Erythroblast (primary cell): ENCODE measurements around the gene SLC38A1.

Experiments used
- GATA1 ChIP-seq: IDR thresholded peaks from 2 replicates; pipeline ENCODE4 v1.6.1; 2011; ENCODE audit warnings: low read depth, mild to moderate bottlenecking, control low read depth, low read length, moderate library complexity
- POLR2A ChIP-seq: IDR thresholded peaks from 2 replicates; pipeline ENCODE4 v1.6.1; 2011; ENCODE audit warnings: mild to moderate bottlenecking, low read length

GRCh38 chr12:46298261-46298660 is 29.4 kb upstream of the SLC38A1 start:
- TF ChIP-seq POLR2A (no peak), GATA1 (no peak)
